Activated naive CD8-positive, alpha-beta T cell treated with anti-CD3 and anti-CD28 coated beads, Interleukin-2, amount 50 U/mL, for 16 hours (primary cell): ENCODE data around the gene MRPL44.
"Not testable (repeated sequence)": the region's sequence is repeated elsewhere in the genome, so short reads cannot be mapped to it uniquely, and the experiment has no call there.

Experiments
- DNase-seq: peaks from one replicate; pipeline ENCODE4 v3.0.0-alpha.2; 2020; ENCODE audit warnings: low read depth, low spot score

The MRPL44 gene

DNA sequence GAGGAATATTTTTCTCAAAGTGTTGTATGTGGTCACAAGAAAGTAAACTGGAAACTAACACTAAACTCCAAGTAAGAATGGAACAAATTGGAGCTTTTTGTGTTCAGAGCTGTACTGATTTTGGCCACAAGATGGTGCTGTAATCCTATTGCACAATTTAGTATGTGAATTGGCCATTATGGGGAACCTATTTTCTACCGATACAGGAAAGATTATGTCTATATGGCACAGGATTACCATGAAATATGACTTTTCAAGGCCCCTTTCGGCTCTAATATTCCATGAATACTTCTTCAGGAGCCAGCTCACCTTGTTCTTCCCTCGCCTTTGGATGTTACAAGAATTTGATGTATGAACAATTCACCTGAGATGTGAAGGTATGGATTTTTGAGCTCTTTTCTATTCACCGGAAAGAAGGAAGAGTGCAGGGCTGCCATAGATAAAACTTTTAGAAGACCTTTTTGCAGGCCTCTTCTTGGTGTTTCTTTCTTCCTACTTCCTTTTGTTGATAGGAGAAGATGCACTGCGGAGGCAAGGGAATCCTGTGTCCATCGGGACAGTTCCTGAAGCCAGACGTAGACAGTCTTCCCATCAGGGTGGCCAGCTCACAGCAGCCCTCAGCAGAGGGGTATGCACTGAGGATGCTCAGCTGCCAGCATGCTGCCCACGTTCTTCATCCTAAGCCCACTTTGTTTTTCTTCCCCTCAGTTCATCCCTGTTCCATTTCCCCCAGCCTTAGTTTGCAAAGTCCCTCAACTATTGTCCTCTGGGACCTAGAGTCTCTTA is 13.3 kb downstream of the MRPL44 start:
- DNase-seq = peak; percentile 12

DNA sequence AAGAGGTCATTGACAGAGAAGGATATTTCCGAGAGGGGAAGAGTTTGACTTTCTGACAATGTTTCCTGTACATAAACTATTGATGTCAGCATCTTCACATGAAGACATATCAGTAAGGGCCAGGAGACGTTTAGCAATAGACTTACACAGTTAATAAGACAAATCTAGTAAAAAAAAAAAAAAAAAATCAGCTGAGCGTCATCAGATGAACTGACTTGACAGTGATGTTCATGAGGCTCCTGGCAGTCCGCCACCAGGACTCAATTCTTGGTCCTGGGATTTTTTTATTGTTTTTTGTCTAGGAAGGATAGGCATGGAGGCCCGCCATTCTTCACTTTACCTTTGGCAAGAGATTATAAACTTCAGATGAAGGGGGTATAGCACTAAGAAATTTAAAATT is 14.5 kb downstream of the MRPL44 start:
- no peak for DNase-seq

DNA sequence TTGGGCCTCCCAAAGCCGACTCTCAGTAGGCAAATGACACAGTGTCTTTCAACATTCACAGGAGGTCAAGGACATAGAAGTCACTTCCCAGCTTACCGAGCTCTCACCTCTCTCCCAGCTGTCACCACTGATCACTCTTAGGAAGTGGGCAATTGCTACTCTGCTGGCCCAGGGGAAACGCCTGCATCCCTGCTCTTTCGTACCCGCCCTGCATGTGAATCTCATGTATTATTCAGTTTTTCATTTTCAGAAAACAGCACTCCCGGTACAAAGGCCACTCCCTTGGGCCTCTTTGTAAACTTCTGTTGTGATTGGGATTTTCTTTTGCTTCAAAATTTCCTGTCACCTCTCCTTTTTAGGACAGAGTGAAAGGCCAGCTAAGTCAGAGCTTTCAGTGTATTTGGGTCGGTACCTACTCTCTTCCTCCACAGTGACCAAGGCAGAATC is 15.4 kb downstream of the MRPL44 start:
- DNase-seq = no peak

DNA sequence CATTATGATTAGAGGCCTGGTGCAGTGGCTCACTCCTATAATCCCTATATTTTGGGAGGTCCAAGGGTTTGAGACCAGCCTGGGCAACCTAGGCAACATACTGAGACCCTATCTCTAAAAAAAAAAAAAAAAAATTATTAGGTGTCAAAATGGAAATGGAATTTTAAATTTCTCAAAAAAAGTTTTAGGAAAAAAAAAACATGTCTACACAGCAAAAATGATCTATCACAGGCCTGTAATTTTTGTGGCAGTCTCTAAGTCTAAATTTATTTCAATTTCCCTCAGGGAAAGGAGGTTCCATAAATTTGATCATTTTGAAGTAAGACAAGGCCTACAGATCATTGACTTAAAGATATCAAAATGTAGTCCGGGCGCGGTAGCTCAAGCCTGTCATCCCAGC is 16.3 kb downstream of the MRPL44 start:
- no peak for DNase-seq

DNA sequence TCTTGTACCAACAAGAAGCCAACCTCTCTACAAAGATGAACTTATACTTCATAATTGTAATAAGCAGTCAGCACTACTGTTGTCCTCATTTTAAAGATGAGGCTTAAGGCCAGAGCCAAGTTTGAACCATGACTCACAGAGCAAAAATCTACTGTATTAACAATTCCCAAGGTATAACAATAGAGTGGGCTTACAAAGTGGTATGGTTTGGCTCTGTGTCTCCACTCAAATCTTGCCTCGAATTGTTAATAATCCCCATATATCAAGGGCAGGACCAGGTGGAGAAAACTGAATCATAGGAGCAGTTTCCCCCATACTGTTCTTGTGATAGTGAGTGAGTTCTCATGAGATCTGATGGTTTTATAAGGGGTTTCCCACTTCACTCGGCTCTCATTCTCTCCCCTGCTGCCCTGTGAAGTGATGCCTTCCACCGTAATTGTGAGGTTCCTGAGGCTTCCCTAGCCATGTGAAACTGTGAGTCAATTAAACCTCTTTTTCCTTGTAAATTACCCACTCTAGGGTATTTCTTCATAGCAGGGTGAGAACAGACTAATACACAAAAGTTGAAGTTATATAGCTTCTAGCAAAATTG is 19.5 kb downstream of the MRPL44 start:
- no peak for DNase-seq

DNA sequence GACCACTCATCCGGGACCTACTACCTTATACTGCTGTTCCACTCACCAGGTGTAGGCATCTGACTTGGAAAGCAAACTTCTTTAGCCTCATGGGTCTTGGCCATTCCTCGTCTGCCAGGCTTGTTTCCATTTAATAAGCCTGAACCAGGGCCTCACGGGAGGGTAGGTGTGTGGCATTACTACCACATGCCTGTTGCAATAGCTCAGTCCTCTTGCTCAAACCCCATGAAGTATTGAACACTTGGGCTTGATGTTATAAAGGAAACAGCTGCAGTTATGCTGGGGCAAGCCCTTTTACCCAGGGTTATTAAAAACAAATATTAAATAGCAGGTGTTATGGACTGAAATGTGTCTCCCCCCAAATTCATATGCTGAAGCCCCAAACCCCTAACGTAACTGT is 21.2 kb downstream of the MRPL44 start:
- no peak for DNase-seq

DNA sequence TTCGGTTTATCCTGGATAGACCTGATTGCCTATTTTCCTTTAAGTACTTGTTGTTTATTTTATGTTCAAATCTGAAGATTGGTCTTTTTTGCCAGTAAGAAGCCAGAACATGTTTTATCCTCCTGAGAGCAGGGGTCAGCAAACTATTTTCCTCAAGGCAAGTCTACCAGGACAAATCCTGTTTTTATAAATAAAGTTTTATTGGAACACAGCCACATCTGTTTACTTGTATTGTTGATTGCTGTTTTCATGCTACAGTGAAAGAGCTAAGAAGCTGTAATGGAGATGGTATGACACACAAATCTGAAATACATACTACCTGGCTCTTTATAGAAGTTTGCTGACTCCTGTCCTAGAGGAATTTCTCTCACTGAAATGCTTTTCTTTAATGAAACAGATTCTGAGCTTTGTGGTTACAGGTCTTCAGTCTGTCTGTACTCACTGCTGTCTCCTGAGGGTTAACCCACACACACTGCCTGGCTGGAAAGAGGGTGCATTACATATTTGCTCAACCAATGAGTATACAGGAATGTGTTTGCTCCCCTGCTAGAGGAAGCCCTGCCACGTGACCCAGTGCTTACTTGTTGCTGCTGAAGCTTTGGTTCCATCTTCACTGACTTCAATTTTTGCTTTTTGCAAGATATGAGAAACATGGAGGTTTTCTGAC is 22.6 kb downstream of the MRPL44 start:
- DNase-seq = no peak

DNA sequence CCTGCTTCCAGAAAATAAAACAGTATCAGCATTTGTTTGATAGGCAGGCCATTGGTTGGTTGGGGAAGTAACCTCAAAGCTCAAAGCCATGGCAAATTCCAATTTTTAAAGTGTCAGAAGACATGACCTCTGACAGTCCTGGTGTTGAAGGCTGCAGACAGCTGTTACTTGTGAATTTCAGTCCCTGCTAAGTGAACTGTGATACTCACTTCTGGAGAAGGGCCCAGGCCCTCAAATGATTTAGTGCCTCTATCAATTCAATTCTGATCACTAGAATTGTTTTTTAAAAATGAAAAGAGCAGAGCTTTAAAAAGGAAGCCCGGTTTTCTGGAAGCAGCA is 23.1 kb downstream of the MRPL44 start:
- no peak for DNase-seq

DNA sequence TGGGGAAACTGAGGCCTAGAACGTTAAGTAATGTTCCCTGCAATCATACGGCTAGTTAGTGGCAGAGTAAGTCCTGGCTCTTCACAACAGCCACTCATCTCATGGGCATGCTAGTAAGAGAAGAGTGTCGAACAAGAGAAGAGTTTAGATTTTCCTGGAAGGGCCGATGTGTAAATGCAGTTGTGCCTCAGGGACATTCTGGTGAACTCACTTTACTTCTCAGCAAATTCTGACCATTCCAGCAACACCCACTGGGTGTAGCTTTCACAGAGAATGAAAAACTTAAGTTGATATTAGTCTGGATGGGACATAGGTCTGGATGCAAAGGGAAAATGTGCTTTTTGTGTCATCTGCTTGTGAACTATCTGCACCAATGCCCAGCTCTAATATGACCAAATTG is 23.5 kb downstream of the MRPL44 start:
- no peak for DNase-seq

DNA sequence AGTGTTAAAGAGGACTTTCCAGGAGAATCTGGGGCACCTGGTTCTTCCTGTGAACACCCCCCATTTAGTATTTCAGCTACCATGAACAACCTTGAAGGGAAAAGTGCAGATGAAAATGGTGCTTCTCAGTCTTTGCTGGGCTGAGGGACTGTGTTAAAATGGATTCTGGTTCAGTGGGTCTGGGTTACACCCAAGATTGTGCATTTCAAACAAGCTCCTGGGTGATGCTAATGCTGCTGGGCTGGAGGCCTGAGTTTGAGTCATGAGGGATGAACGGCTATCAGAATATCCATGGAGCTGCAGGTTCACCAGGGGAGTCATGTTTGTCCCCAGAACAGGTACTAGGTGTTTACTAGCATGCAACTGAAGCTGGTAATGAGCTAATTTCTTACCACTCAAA is 24.0 kb downstream of the MRPL44 start:
- DNase-seq = no peak

DNA sequence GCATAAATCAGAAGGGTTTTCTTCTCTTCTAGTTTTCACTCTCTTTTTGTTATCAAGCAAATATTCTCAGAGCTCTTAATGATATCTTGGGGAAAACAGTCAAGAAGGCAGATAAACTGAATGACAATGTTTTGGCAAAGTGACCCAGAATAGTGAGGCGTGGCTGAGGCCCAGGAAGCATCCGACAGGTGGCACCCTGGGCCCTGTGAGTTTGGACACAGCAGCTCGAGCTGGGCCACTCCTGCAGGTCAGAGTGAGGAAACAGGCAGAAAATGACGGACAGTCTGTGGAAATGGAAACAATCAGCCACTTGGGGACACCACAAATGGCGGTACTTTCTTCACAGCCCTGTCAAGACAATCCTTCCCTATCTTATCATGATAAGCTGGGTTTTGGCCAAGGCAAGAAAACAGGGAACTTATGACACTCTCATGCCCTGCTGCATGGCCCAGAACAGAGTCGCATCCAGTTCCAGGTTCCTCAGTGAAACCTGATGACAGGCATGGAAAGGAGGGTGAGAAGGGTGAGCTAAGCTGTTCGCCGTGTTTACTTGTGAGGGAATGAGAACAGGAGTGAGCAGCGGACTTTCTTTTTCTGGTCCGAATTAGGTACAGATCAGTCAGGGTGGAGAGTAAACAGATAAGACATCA is 32.1 kb downstream of the MRPL44 start:
- no peak for DNase-seq

DNA sequence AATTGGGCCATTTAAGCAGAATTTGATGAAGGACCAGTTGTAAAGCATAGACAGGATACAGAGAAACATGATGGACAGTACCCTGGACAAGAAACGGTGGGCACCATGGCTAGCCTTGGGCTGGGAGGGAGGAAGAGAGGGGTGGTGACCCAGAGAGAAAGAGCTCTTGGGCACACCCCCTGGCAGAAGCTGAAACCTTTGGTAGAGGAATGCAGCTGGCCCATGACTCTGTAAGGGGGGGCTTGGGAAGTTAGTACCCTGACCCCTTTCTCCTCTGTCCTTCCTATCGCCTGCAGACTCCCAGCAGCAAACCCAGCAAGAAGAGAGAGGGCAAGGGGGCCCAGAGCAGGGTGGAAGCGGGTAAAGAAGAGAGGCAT is 32.6 kb downstream of the MRPL44 start:
- DNase-seq = no peak

DNA sequence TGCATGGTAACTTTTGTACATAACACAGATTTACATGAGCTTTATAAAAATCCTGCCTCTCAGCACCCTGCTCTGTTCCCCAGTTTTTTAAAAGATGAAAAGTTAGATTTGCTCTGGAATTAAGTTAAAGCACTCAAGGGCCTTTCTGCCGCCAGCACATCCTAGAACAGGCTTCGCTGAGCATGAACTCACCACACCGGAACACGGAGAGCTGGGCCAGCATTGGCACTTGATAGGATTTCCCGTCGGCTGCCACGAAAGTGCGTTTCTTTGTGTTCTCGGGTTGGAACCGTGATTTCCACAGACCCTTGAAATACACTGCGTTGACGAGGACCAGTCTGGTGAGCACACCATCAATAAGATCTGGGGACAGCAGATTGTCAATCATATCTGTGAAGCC is 34.3 kb downstream of the MRPL44 start:
- DNase-seq = no peak

DNA sequence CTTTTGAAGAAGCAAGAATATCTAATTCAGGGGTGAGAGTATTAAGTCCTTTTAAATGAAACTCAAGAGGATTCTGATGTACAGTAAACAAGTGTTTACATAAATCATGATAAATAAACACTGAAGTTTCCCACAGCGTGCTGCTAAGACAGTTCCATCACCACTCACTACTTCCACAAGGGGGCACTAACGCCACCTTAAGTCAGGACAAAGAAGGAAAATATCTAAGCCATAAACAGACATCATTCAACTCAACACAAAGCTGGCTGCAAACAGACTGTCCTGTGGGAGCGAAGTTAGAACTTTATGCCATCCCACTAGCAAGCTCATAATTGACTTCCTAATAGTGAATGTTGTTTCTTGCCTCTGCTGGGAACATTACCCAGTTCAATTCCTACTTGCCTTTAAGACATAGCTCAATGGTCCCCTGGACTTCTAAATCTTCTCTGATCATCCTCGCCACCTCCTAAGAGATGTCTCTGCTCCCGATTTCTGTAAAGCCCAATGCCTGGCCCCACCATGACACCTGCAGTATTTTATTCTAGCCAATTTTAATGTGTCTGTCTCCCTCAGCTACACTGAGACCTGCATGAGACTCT is 36.5 kb downstream of the MRPL44 start:
- DNase-seq = peak; percentile 9

DNA sequence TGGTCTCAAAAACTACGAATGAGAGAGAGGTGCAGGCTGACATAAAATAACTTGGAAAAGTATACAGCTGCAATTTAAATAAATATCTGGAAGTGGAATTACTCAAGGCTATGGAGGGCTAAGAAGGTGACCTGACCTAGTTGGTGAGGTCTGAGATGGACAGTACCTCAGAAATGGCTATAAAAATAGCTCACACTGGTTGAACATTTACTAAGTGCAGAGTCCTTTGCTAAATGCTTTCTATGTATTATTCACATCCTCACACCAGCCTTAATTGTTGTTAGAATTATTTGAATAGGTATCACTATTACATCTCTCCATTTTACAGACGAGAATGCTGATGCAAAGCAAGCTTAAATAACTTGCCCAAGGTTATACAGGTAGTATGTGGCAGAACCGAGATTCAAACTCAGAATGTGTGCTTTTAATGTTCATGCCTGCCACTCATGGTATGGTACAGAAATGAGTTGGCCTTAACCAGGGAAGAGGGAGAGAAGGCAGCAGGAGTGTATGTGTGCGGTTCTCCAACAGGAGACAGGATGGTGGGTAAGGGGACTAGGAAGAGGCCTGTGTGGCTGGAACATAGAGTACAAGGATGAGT is 37.4 kb downstream of the MRPL44 start:
- DNase-seq = no peak

DNA sequence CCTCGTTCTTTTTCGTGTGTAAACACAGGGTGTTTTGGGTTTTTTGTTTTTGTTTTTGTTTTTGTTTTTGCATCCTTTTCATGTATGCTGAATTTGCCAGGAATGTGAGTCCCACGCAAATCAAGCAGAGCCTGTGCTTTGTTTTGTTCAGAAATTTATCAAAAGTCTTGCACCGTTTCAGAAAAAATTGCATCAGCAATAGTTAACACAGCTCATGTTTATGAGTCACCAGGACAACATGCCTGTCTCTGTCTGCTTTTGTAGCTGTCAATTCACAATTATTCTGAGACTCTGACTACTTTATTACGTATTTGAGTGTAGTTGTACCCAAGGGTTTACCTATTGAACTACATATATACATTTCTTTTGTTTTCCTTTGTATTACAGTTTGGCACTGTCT is 38.3 kb downstream of the MRPL44 start:
- DNase-seq = no peak

DNA sequence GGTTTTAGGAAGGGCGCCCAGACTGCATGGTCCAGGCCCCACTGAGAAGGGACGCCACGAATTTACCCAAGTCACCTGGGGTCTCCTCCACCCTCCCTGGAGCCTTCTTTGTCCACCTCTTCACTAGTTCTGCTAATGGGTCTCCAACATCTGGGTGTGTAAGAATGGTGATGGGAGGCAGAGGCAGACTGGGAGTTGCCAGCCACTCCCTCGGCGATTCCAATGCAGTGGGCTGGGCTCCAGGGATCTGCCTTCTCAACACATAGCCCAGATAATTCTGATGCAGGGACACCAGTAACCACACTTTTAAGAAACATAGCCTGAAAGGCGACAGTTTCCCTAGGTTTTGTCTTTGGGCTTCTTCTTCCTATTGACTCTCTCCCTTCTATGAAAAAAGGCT is 39.1 kb downstream of the MRPL44 start:
- DNase-seq = no peak

DNA sequence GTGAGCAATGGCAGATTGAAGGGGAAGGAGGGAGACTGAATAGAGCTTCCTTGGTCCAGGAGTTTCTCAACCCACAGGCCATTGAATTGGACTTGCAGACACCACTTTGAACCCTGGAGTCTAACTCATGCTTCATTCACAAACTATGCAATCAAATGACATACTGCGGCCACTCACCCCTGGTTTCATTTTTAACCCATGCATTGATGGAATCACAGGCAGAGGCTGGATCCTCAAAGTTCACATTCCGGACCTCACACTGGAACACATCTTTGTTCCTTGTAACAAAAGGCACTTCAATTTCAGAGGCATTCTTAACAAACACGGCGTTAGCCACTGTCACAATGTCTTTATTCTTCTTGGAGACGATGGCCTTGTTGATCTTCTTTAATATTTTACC is 40.7 kb downstream of the MRPL44 start:
- no peak for DNase-seq

DNA sequence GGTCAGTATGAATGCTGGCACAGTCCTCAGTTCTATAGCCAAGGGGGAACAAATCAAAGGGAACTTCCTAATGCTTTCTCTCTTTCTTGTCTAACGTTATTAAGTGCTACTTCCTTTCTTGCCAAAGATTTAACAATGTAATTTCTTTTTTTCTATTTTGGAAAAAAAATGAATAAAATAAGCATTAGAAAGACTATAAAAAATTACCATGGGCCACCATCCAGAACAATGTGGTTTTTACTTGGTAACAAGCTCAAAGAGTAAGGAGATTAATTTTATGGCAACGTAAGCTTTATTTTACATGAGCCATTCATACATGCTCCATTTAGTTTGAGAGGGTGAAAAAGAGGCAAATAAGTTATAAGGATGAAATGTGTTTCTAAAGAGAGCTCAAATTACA is 41.7 kb downstream of the MRPL44 start:
- no peak for DNase-seq

DNA sequence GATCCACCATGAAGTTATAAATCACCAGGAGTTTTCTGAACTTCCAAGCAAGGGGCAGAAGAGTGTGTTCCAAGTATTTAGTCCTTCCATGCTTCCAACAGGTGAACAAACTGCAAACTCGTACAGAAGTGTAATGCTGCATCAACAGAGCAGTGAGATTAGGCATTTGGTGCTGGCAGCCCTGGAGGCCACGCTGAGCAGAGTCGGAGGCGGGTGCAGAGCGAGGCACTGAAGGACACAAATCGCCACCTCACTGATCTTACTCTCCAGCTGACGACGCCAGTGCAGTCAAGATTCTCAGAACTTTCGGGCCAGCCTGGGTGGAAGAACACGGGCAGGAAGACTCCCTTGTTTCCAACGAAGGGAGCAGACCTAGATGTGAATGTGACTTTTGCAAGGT is 42.6 kb downstream of the MRPL44 start:
- no peak for DNase-seq

DNA sequence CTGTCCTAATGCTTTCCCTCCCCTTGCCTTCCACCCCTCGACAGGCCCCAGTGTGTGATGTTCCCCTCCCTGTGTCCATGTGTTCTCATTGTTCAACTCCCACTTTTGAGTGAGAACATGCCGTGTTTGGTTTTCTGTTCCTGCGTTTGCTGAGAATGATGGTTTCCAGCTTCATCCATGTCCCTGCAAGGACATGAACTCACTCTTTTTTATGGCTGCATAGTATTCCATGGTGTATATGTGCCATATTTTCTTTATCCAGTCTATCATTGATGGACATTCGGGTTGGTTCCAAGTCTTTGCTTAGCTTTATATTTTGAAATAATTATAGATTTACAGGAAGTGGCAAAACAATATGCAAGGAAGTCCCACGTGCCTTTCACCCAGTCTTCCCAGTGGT is 43.4 kb downstream of the MRPL44 start:
- not testable (repeated sequence) for DNase-seq
